Suprapubic skin (tissue), 4 donors: ENCODE results near the gene S100PBP. TPM values are rescaled to one million over a fixed set of nuclear protein-coding genes. Genes with fewer than 3 reads are reported as not detected.
A peak's percentile ranks its signal among the peaks of the same experiment; 100 is the strongest.

ENCODE experiments used
- DNase-seq, 2 donors: peaks; one replicate each; pipeline ENCODE4 v3.0.0-alpha.2; 2019; ENCODE audit warnings: low spot score in 2 of 2
- H3K27ac ChIP-seq: fragments of 200-600 bp; sonication (generic); one replicate; pipeline ENCODE4 v1.5.1; 2019
- H3K27me3 ChIP-seq: fragments of 200-600 bp; sonication (generic); one replicate; pipeline ENCODE4 v1.5.1; 2019
- H3K36me3 ChIP-seq: fragments of 200-600 bp; sonication (generic); one replicate; pipeline ENCODE4 v1.5.1; 2019
- H3K4me1 ChIP-seq: fragments of 200-600 bp; sonication (generic); one replicate; pipeline ENCODE4 v1.5.1; 2019
- H3K4me3 ChIP-seq: fragments of 200-600 bp; sonication (generic); one replicate; pipeline ENCODE4 v1.5.1; 2019; ENCODE audit warnings: mild to moderate bottlenecking
- H3K9me3 ChIP-seq: fragments of 200-600 bp; sonication (generic); one replicate; pipeline ENCODE4 v1.5.1; 2019
- CTCF ChIP-seq, 2 donors: fragments of 200-600 bp in 1 of 2; fragments of 450-650 bp in 1 of 2; sonication (generic) in 1 of 2; IDR thresholded peaks; one replicate each; pipeline ENCODE4 v1.5.1; 2016 to 2019; ENCODE audit warnings: antibody characterized with exemption in 2 of 2, mild to moderate bottlenecking in 1 of 2, moderate library complexity in 1 of 2
- EP300 ChIP-seq: sonication (generic); formaldehyde crosslinking; IDR thresholded peaks from one replicate; pipeline ENCODE4 v1.6.1; 2017; ENCODE audit warnings: antibody characterized with exemption
- POLR2A ChIP-seq, 2 donors: fragments of 450-650 bp; IDR thresholded peaks; one replicate each; pipeline ENCODE4 v1.6.1; 2017; ENCODE audit warnings: antibody characterized with exemption in 2 of 2, mild to moderate bottlenecking in 2 of 2, moderate library complexity in 2 of 2
- POLR2AphosphoS5 ChIP-seq, 3 donors: sonication (generic); formaldehyde crosslinking; IDR thresholded peaks; one replicate each; pipeline ENCODE4 v1.6.1; 2017; ENCODE audit warnings: antibody characterized with exemption in 3 of 3
- WGBS: methylation state at CpG from one replicate; pipeline ENCODE4 v1.1.5; 2018; 5-methylcytosine and 5-hydroxymethylcytosine counted together
- total RNA-seq, 4 donors: library from RNA; depleted of rRNA; stranded (reverse); fragments of >200 nt; gene quantifications; one replicate each; pipeline ENCODE4 v1.1.0, GENCODE V29; 2016

S100PBP gene
- total RNA-seq, 4 donors from 2014 or later, result 8.8 to 39.7 (median 18.1) TPM

DNA sequence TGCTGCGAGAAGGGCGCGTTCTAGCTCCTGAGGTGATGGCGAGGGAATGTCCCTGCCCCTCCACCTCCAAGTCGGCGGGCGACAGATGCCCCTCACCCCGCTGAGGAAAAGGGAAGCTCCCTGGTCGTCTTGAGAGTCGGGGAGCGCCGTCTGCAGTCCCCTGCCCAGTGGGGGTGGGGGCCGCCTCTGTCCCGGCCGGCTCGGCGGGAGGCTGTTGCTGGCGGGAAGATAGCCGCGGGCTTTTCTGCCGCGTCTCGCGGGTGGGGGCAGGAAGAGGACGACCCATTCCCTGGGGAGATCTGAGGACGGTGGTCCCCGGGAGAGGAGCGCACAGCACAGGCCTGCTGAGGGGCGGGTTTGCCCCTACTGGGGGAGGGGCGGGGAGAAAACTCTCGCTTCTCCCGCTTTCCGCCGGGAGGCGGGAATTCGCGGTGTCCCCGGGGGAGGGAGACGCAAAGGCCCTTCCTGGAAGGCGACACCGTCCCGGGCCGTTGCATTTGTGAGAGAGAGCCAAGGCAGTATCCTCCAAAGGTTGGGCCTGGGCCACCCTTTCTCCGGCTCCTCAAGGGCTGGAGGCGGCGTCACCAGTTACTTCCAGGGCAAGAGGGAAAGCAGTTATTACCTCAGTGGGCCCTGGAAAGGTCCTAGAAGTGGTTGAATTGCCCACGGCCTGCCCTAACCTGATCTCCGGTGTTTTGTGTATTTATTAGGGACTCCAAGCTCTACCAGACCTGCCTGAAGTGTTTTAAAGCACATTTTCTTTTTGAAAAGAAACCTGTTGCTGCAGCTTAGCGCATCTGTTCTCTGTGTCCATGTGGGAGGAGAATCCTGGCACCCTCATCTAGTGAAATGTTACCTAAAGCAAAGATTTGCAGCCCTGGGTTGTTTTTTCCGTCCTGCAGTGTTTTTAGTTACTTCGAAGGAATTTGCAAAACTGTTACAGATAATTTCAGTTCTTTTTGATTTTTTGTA lies 648 bp downstream of the S100PBP start:
- TF ChIP-seq EP300 (no peak), POLR2A (IDR thresholded peaks at IDR 0.05) (peak in 1 of 2 donors; percentile 29)
- Histone ChIP-seq H3K4me1 (peaks cover 39% of the 10 kb centered on the region), H3K9me3 (no peaks in the 10 kb centered on the region), H3K27ac (peak overlapping the region; percentile 89), H3K4me3 (peak overlapping the region; percentile 83), H3K27me3 (no peaks in the 10 kb centered on the region), H3K36me3 (no peaks in the 10 kb centered on the region)
- peak; percentile 89 to 90 for DNase-seq
- 3% methylated on average over 12 of the region's 51 CpGs for WGBS

DNA sequence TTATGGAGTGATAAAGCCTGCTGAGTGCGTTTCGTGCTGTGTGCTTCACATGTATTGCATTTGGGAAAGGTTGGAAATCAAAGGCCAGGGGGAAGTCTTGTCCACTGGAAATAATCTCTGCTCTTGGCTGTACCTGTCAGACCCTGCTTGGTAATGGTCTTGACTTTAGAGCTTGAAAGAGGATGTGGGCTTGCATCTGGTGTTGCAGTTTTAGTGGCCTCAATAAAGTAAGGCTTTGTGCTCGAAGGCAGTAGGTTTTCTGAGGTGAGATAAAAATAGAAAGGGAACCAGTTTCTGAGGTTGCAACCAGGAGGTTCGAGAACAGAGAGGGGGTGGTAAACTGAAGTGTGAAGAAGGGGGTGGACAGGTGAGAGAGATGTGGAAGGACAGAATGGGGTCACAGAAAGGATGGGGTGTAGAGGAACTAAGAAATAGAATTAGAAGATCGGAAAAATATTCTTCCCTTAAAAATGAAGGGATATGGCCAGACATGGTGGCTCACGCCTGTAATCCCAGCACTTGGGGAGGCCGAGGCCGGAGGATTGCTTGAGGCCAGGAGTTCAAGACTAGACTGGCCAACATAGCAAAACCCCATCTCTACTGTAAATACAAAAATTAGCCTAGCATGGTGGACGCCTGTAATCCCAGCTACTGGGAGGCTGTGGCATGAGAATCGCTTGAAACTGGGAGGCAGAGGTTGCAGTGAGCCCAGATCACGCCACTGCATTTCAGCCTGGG lies 1.5 kb downstream of the S100PBP start:
- Histone ChIP-seq H3K4me1 (peaks cover 38% of the 10 kb centered on the region), H3K9me3 (no peaks in the 10 kb centered on the region), H3K4me3 (peak overlapping the region; percentile 83), H3K36me3 (no peaks in the 10 kb centered on the region), H3K27me3 (no peaks in the 10 kb centered on the region), H3K27ac (peak overlapping the region; percentile 89)
- TF ChIP-seq POLR2A (IDR thresholded peaks at IDR 0.05) (no peak), POLR2AphosphoS5 (IDR thresholded peaks at IDR 0.05) (no peak), EP300 (no peak), CTCF (IDR thresholded peaks at IDR 0.05) (no peak)
- DNase-seq, result no peak
- WGBS, result 66% methylated on average over 11 of the region's 11 CpGs

- Histone ChIP-seq H3K9me3 (no peaks in the 10 kb centered on the region), H3K36me3 (peaks cover 47% of the 10 kb centered on the region), H3K27ac (no peak overlapping the region), H3K4me1 (no peaks in the 10 kb centered on the region), H3K4me3 (no peak overlapping the region), H3K27me3 (no peaks in the 10 kb centered on the region)
- WGBS, result 79% methylated on average over 3 of the region's 3 CpGs
- no peak for DNase-seq
- TF ChIP-seq CTCF (IDR thresholded peaks at IDR 0.05), result no peak
- TF ChIP-seq EP300, result no peak
- no peak for TF ChIP-seq POLR2AphosphoS5 (IDR thresholded peaks at IDR 0.05)
- TF ChIP-seq POLR2A (IDR thresholded peaks at IDR 0.05), result no peak
These were observed 7.7 kb downstream of the S100PBP start for GRCh38 chr1:32825181-32825580.

- Histone ChIP-seq H3K4me3 (no peak overlapping the region), H3K27me3 (no peaks in the 10 kb centered on the region), H3K36me3 (peaks cover 78% of the 10 kb centered on the region), H3K27ac (no peak overlapping the region), H3K9me3 (no peaks in the 10 kb centered on the region), H3K4me1 (no peaks in the 10 kb centered on the region)
- no peak for TF ChIP-seq POLR2AphosphoS5 (IDR thresholded peaks at IDR 0.05)
- TF ChIP-seq CTCF (IDR thresholded peaks at IDR 0.05), result no peak
- TF ChIP-seq POLR2A (IDR thresholded peaks at IDR 0.05), result no peak
- no peak for TF ChIP-seq EP300
- WGBS, result 94% methylated on average over 7 of the region's 7 CpGs
- no peak for DNase-seq
These were observed 10.9 kb downstream of the S100PBP start for GRCh38 chr1:32828341-32828740.

DNA sequence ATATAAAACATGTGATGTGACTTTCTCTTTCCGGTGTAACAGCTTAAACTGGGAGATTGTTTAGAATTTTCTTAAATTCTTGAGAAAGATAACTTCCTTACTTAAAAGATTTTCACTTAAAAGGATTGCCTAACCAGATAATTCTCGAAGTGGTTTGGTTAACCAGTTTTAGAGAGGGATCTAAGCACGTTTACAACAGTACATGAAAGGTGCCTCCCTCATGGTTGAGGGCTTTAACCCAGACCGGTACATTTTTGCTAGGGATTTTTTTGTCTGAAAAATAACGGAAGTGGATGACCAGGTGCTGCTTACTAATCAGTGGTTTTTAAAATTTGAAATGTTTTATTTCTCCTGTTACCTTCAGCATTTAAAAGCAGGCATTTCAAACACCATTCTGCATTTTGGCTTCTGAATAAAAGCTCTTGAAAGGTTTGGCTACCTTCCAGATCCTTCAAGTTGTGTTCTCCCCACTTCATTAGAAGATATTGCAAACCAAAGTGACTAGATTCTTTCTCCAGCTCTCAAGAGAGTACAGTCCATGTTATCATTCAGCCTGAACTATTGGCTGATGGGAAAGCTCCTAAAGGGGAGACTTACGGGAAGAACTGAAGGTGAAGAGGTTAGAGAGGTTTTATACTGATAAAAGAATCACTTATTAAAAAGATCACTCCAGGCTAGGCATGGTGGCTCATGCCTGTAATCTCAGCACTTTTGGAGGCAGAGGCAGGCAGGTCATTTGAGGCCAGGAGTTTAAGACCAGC lies 12.8 kb downstream of the S100PBP start:
- WGBS, result 90% methylated on average over 6 of the region's 6 CpGs
- H3K27me3 ChIP-seq, result no peaks in the 10 kb centered on the region
- no peak overlapping the region for H3K4me3 ChIP-seq
- no peaks in the 10 kb centered on the region for H3K4me1 ChIP-seq
- H3K36me3 ChIP-seq, result peaks cover 92% of the 10 kb centered on the region
- DNase-seq, result no peak
- TF ChIP-seq POLR2A (IDR thresholded peaks at IDR 0.05), result no peak
- no peak for TF ChIP-seq CTCF (IDR thresholded peaks at IDR 0.05)
- no peak for TF ChIP-seq EP300
- TF ChIP-seq POLR2AphosphoS5 (IDR thresholded peaks at IDR 0.05), result no peak
- H3K9me3 ChIP-seq, result no peaks in the 10 kb centered on the region
- no peak overlapping the region for H3K27ac ChIP-seq
